Hepatocyte (in vitro differentiated cells): ENCODE data around the gene TAAR6. TPM values are rescaled to one million over a fixed set of nuclear protein-coding genes. Genes with fewer than 3 reads are reported as not detected.

Source experiments
- DNase-seq: peaks from one replicate; pipeline ENCODE4 v3.0.0-alpha.2; 2016; ENCODE audit warnings: low spot score
- H2AFZ ChIP-seq: fragments of 200-600 bp; sonication (generic); 2 replicates; pipeline ENCODE4 v1.6.0; 2016; ENCODE audit warnings: antibody characterized with exemption, mild to moderate bottlenecking
- H3K27ac ChIP-seq: fragments of 200-600 bp; sonication (generic); 2 replicates; pipeline ENCODE4 v1.5.1; 2016; ENCODE audit warnings: mild to moderate bottlenecking
- H3K27me3 ChIP-seq: fragments of 200-600 bp; sonication (generic); 2 replicates; pipeline ENCODE4 v1.6.1; 2016
- H3K36me3 ChIP-seq: fragments of 200-600 bp; sonication (generic); replicated peaks from 2 replicates; pipeline ENCODE4 v1.5.1; 2016; ENCODE audit warnings: low read depth; ENCODE audit not compliant: insufficient read depth
- H3K4me1 ChIP-seq: fragments of 200-600 bp; sonication (generic); 2 replicates; pipeline ENCODE4 v1.5.1; 2016; ENCODE audit warnings: mild to moderate bottlenecking, moderate library complexity; ENCODE audit not compliant: insufficient read depth
- H3K4me2 ChIP-seq: fragments of 200-600 bp; sonication (generic); 2 replicates; pipeline ENCODE4 v1.6.0; 2016
- H3K4me3 ChIP-seq: fragments of 200-600 bp; sonication (generic); 2 replicates; pipeline ENCODE4 v1.5.1; 2016; ENCODE audit warnings: mild to moderate bottlenecking
- H3K79me2 ChIP-seq: fragments of 200-600 bp; sonication (generic); 2 replicates; pipeline ENCODE4 v1.6.0; 2017; ENCODE audit warnings: mild to moderate bottlenecking
- H3K9me2 ChIP-seq: fragments of 200-600 bp; sonication (generic); replicated peaks from 2 replicates; pipeline ENCODE4 v1.6.0; 2017; ENCODE audit warnings: mild to moderate bottlenecking; ENCODE audit not compliant: insufficient read depth
- H3K9me3 ChIP-seq: fragments of 200-600 bp; sonication (generic); 2 replicates; pipeline ENCODE4 v1.5.1; 2016; ENCODE audit warnings: low read depth, mild to moderate bottlenecking
- H4K20me1 ChIP-seq: fragments of 200-600 bp; sonication (generic); 2 replicates; pipeline ENCODE4 v1.6.0; 2016; ENCODE audit warnings: mild to moderate bottlenecking; ENCODE audit not compliant: insufficient read depth, poor library complexity, severe bottlenecking
- EZH2 ChIP-seq: fragments of 200-600 bp; sonication (generic); IDR thresholded peaks from 2 replicates; pipeline ENCODE4 v1.6.1; 2016; ENCODE audit warnings: antibody characterized with exemption, mild to moderate bottlenecking, borderline replicate concordance
- EZH2phosphoT487 ChIP-seq: fragments of 200-600 bp; sonication (generic); IDR thresholded peaks from one replicate; pipeline ENCODE4 v1.6.1; 2018; ENCODE audit warnings: antibody characterized with exemption, mild to moderate bottlenecking, low read depth, moderate library complexity; ENCODE audit not compliant: unreplicated experiment, severe bottlenecking
- WGBS: methylation state at CpG from one replicate; pipeline ENCODE4 v1.1.6; 2016; ENCODE audit warnings: low lambda C conversion rate; ENCODE audit errors: missing lambda C conversion rate; 5-methylcytosine and 5-hydroxymethylcytosine counted together
- polyA plus RNA-seq: library from polyadenylated mRNA; unstranded; fragments of >200 nt; fragmentation: Nextera tagmentation; extraction: Ambion mirVana; gene quantifications from 2 replicates; pipeline ENCODE4 v1.2.1, GENCODE V29; 2016
- total RNA-seq: library from RNA; depleted of rRNA; stranded (reverse); fragments of >200 nt; gene quantifications from 2 replicates; pipeline ENCODE4 v1.2.3, GENCODE V29; 2014
- TF ChIP-seq, protein P1 (sequence below): fragments of 200-600 bp; sonication (generic); IDR thresholded peaks from 2 replicates; pipeline ENCODE4 v1.5.1; 2016; ENCODE audit warnings: antibody characterized with exemption, mild to moderate bottlenecking; ENCODE audit not compliant: poor library complexity

TAAR6 gene
- not detected in 2 replicates for total RNA-seq
- polyA plus RNA-seq = not detected in 2 replicates

- Histone ChIP-seq H3K4me1 (no peaks in the 10 kb centered on the region), H3K36me3 (no peaks in the 10 kb centered on the region), H2AFZ (no peak within 1 kb of the TSS), H3K27ac (no peak within 1 kb of the TSS), H3K4me2 (no peak within 1 kb of the TSS), H3K9me2 (no peaks in the 10 kb centered on the region), H4K20me1 (no peaks in the 10 kb centered on the region), H3K4me3 (no peak within 1 kb of the TSS), H3K79me2 (no peaks in the 10 kb centered on the region), H3K27me3 (no peaks in the 10 kb centered on the region), H3K9me3 (no peaks in the 10 kb centered on the region)
- no peak for DNase-seq
- no peak for TF ChIP-seq EZH2
- TF ChIP-seq, protein P1, sequence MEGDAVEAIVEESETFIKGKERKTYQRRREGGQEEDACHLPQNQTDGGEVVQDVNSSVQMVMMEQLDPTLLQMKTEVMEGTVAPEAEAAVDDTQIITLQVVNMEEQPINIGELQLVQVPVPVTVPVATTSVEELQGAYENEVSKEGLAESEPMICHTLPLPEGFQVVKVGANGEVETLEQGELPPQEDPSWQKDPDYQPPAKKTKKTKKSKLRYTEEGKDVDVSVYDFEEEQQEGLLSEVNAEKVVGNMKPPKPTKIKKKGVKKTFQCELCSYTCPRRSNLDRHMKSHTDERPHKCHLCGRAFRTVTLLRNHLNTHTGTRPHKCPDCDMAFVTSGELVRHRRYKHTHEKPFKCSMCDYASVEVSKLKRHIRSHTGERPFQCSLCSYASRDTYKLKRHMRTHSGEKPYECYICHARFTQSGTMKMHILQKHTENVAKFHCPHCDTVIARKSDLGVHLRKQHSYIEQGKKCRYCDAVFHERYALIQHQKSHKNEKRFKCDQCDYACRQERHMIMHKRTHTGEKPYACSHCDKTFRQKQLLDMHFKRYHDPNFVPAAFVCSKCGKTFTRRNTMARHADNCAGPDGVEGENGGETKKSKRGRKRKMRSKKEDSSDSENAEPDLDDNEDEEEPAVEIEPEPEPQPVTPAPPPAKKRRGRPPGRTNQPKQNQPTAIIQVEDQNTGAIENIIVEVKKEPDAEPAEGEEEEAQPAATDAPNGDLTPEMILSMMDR = no peak
- TF ChIP-seq EZH2phosphoT487 = no peak
- WGBS = 84% methylated on average over 15 of the region's 15 CpGs
These were observed at the start of gene TAAR6 for GRCh38 chr6:132570221-132570777. Gene TAAR6 (plus strand): TSS chr6:132570322. CDS start chr6:132570322, 0 bp downstream.

GRCh38 chr6:132520953-132521352, 49.2 kb upstream of the TAAR6 start:
- H4K20me1 ChIP-seq = no peaks in the 10 kb centered on the region
- H3K36me3 ChIP-seq = no peaks in the 10 kb centered on the region
- no peaks in the 10 kb centered on the region for H3K79me2 ChIP-seq
- H2AFZ ChIP-seq = no peak overlapping the region
- no peak for DNase-seq
- no peak overlapping the region for H3K4me2 ChIP-seq
- TF ChIP-seq, protein P1 = no peak
- TF ChIP-seq EZH2phosphoT487 (no peak), EZH2 (no peak)
- no peaks in the 10 kb centered on the region for H3K9me3 ChIP-seq
- H3K4me1 ChIP-seq = no peaks in the 10 kb centered on the region
- WGBS = 48% methylated on average over 2 of the region's 2 CpGs
- no peak overlapping the region for H3K27ac ChIP-seq
- H3K4me3 ChIP-seq = no peak overlapping the region
- no peaks in the 10 kb centered on the region for H3K9me2 ChIP-seq
- H3K27me3 ChIP-seq = no peaks in the 10 kb centered on the region

DNA sequence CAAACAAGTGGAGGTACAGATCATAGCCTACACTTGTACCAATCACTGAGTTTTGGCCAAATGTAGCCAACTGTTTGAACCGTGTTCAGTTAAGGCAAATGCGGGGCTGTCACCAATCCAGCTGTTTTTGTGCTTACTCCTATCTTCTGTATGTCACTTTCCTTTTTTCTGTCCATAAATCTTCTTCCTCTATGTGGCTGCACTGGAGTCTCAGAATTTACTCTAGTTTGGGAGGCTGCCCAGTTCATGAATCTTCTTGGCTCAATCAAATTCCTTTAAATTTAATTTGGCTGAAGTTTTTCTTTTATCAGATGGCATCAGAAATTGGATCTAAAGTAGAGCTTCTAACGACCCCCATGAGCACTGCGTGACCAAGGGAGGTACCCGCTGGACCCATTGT, 45.5 kb upstream of the TAAR6 start:
- Histone ChIP-seq H3K27ac (no peak overlapping the region), H3K9me3 (no peaks in the 10 kb centered on the region), H3K36me3 (no peaks in the 10 kb centered on the region), H2AFZ (no peak overlapping the region), H3K4me3 (no peak overlapping the region), H4K20me1 (no peaks in the 10 kb centered on the region), H3K9me2 (no peaks in the 10 kb centered on the region), H3K4me2 (no peak overlapping the region), H3K79me2 (no peaks in the 10 kb centered on the region), H3K27me3 (no peaks in the 10 kb centered on the region), H3K4me1 (no peaks in the 10 kb centered on the region)
- no peak for TF ChIP-seq EZH2phosphoT487
- TF ChIP-seq, protein P1 = no peak
- TF ChIP-seq EZH2 = no peak
- 90% methylated on average over 5 of the region's 5 CpGs for WGBS
- no peak for DNase-seq
